Activated T-helper 1 cell treated with anti-CD3 and anti-CD28 coated beads, Interleukin-2, amount 50 U/mL, for 16 hours (primary cell): Measurements from ENCODE around the gene ZKSCAN5.
"Not testable (repeated sequence)": the region's sequence is repeated elsewhere in the genome, so short reads cannot be mapped to it uniquely, and the experiment has no call there.

Experiments used
- DNase-seq, 2 donors: peaks; one replicate each; pipeline ENCODE4 v3.0.0-alpha.2; 2020; ENCODE audit warnings: low read depth in 1 of 2, low spot score in 1 of 2

ZKSCAN5 gene

DNA sequence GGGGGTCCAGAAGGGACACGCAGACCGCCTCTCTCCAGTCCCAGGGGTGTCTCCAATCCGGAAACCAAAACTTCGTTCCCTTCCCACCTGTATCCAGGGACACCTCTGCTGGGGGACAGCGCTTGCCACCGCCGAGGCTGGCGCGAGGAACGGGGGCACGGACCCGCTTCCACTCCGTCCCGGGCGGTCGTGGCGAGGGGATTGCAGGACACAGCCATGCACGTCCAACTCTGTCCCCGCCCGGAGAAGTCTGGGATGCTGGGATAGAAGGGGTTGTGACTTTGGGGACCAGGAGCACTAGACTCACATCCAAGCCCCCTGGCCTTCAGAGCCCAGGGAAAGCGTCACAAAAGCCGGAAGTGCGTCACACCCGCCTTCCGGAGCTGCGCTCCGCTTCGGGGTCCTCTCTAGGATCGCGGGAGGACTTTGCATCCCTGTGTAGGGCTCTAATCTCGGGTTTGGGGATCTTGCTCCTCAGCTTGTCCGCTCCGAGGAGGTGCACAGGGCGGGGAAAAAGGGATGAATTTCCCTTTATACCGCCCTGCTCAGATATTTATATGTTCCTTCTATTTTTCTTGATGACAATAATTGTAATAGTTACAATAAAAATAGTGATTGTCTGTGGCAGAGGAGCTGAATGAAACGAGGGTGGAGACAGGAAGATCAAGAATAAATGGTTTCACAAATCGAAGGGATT, 47.5 kb downstream of the ZKSCAN5 start, which contains the start of gene FAM200A:
Gene FAM200A, minus strand, starts transcription at position 348 of the 697 bp plus-strand sequence. CDS start 3,707 bp downstream, outside the sequence.
- peak; percentile 65 to 72 for DNase-seq

DNA sequence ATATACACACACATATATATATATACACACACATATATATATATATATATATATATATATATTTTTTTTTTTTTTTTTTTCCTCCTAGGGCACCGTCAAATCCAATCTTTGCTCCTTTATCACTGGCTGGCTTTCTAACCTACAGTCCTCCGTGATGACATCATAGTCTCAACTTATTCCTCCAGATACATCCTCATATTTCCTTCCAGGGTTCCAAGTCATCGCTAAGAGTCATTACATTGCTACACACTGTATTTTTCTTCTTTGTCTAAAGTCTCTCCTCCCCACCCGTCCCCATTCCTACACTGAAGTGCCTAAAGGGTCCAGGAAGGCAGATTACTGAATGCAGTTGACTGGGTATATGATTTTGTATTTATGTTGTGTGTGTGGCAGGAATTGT, 48.6 kb downstream of the ZKSCAN5 start:
- DNase-seq = no peak

DNA sequence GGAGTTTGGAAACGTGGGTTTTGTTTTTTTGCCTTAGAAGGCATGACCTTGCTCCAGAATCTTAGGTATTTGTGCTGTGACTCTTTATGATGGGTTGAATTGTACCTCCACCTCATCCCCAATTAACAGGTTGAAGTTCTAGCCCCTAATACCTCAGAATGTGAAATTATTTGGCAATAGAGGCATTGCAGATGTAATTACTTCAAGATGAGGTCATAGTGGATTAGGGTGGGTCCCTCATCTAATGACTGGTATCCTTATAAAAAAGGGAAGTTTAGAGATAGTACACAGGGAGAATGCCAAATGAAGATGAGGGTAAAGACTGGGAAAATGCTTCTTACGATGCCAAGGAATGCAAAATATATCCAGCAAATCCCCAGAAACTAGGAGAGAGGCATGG, 50.5 kb downstream of the ZKSCAN5 start:
- DNase-seq = no peak

DNA sequence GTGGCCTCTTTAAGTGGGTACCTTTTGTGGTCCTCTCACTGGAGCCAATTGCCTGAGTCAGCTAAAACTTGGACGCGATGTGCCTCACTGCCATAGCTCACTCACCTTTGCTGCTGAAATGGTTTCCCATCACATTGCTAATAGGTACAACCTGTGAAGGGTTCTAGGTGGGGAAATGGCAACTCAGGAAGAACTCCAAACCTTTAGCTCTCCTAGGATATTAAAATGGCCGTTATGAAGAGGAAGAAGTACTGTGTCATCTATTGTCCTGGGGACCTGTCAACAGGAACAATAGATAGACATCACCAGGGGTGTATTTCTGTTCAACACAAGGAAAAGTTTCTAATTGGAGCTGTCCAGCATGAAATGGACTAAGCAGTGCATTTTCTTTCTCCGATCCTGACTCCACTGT, 52.7 kb downstream of the ZKSCAN5 start:
- DNase-seq = no peak

DNA sequence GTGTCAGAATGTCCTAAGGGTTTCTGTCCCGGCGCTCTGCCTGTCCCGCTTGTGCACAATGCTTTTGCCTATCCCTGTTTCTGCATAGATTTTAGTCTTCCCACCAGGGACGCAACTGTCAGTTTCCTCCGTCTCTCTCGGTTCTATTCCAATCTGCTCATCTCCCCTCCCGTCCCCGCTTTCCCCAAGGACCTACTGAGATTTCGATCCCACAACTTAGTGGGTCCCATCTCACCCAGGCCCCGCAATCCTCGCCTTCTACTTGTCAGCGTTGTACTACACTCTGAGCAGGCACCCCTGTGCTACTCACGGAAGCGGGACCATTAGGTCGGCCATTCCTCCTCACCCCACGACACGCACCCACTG, 53.5 kb downstream of the ZKSCAN5 start:
- DNase-seq = no peak

DNA sequence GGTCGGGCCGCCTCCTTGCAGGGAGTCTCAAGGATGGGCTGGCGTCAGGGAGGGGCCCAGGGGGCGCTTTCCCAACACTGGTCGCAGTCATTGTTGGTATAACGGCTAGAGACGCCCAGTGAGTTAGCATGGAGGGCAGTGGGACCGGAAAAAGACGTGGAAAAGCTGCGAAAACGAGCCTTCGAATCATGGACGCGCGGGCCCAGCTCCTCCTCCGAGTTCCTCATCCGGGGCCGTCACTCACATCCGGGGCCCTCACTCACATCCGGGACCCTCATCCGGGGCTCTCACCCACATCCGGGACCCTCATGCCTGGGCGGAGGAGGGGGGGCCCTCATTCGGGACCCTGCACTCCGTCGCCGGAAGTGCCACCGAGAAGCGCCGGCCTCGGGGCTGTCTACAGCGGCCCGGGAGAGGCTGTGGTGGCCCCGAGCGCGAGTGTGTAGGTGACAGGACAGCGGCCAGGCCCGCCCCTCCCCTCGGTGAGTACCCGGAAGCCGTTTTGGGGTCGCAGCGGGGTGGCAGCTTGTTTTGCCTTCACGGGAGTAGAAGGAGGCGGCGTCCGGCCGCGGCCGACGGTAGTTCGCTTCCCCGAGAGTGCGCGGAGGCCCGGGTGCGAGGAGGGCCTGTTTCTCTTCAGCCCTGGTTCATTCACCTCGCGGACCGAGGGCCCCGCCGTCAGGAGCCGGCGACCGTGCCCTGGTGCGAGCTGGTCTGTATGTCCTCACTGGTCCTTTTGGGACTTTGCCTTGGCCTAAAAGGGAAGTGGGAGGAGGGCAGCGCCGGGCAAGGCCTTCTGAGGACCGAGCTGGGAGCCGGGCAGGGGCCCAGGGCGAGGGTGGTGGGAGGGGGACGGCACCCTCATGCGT, 54.1 kb downstream of the ZKSCAN5 start, which contains the start of gene ZNF655:
Gene ZNF655, plus strand, starts transcription at position 337 of the 869 bp plus-strand sequence. CDS start 1,918 bp downstream, outside the sequence.
- peak; percentile 81 to 83 for DNase-seq

DNA sequence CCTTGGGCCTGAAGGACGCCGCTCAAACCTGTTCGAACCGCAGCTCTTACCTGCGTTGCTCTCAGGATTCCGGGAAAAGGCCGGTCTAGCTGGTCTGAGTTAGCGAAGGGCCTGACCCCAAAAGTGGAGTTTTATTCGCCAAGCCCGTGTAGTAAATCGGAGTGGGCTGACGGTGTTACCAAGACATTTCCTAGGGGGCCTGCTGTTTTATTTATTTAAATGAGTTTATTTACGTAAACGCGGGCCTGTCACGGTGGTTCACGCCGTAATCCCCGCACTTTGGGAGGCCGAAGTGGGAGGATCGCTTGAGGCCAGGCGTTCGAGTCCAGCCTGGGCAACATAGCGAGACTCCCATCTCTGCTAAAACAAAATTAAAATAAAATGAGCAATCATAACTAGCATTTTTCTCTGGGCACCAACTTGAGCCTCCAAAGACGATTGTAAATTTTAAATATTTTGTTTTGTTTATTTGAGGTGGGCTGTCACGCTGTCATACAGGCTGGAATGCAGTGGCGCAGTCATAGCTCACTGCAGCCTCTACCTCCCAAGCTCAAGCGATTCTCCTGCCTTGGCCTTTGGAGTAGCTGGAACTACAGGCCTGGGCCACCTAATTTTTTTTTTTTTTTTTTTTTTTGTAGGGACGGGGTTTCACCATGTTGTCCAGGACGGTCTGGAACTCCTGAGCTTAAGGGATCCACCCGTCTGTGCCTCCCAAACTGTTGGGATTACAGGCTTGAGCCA, 54.9 kb downstream of the ZKSCAN5 start:
- DNase-seq = no peak

DNA sequence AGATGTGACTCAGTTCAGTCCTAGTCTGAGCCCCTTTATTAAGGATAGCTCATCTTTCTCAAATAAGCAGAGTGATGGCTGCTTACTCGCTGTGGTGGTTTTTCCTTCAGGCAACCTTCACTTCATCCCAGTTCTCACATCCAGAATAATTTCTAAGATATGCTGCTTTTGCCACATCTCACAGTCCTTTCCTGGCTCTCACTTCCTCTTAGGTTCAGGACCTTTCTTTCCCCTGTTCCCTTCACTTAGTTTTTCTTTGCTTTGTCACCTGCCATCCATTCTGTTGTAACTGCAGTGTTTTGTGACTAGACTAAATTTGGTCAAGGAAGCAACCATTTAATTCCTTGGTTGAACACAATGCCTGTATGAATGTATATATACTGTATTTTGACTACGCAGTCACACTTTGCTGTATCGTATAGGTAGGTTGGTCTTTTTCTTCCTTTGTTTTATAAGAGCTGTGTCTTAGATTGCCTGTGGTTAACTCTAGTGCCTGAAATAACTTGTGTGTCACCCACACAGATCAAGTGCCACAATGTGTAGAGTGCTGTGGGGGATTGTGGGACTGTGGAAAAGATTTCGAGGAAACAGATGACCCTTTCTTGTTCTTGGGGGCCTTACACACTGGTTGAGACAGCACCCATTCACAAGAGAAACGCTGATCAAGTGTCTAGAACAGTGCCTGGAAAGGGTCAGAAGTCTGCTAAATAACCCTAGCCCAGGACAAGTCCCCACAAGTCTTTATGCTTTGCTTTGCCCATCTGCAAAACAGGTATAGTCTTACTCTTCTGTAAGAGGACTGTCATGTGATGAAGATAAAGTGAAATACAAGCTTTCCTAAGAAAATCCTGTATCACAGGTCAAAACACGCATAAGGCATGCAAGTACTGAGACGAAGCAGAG, 56.6 kb downstream of the ZKSCAN5 start:
- no peak for DNase-seq

DNA sequence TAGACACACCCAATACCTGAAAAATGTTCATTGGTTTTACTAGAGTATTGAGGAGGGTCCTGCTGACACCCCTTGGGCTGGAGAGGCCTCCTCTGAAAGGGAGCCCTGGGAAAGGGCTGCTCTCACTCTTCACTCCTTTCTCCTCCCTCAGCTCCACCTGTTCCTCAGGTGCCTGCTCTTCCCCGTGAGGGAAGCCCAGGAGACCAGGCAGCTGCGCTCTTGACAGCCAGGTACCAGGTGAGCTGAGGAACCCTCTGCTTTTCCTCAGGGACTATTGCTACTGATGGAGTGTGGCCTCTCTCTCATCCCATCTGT, 57.2 kb downstream of the ZKSCAN5 start:
- no peak for DNase-seq

DNA sequence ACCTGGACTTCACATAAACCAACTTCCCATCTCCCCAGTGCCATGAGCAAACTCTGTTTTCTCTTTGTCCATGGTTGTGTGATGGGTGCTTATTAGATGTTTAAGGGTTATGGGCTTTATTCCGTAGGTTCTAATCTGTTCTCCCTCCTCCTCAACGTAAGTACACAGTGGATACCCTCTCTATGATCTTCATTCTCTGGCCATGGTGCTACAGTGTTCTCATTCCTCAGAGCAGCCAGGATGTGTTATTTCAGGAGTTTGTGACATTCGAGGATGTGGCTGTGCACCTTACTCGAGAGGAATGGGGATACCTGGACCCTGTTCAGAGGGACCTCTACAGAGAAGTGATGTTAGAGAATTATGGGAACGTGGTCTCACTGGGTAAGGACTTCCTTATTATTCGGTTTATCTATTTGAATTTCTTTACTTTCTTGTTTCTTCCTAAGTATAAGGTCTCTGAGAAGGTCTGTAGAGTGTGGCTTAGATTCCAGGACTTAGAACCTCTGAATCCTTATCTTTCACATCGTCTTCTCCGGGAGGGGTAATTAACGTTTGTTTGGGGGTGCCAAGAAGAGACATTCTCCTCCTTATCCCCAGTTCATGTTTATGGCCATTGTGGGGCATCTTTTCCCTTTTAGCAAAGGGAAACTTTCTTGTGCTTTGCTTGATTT, 57.8 kb downstream of the ZKSCAN5 start:
- DNase-seq = no peak

DNA sequence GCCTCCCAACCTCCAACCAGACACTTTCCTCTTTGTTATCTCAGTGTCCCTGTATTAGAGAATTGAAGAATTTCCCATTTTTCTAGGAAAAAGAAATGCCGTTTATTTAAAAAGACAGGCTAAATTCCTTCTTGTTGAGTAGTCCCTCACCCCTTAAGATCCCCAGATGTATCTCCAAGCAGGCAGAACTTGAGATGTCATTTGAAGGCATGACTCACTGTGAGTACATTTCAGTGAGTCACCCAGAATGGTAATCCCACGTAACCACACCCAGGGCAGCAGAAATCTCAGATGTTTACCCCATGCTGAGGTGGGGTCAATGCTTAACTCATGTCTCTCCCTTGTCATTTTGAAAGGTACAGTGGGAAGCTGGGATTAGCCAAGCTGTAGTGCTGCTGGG, 58.4 kb downstream of the ZKSCAN5 start:
- peak in 1 of 2 donors; percentile 19 for DNase-seq

DNA sequence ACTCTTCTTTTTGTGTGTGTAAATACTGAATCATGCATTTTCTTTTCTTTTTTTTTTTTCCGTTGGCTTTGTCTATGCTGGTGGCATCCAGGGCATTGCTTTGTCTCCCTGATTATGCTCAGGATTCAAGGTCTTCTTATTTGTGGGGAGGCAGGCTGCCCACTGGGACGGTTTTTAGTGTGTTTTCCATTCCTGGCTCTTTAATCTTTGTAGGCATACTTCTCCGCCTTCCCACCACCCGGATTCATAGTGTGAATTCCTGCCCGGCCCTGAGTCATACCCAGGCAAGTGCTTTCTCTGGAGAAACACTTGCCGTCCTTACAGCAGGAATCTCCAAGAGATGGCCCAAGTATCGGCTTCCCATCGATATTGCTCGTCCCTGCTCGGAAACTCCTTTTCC, 59.2 kb downstream of the ZKSCAN5 start:
- DNase-seq = no peak

DNA sequence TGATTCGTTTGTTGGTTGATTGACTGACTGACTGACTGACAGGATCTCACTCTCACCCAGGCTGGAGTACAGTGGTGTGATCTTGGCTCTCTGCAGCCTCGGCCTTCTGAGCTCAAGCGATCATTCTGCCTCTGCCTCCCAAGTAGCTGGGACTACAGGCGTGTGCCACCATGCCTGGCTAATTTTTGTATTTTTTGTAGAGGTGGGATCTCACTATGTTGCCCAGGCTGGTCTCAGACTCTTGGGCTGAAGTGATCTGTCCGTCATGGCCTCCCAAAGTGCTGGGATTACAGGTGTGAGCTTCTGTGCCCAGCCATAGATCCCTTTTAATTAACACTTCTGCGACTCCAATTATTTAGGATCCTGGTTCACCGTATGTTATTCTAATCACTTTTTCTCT, 64.3 kb downstream of the ZKSCAN5 start:
- not testable (repeated sequence) for DNase-seq

DNA sequence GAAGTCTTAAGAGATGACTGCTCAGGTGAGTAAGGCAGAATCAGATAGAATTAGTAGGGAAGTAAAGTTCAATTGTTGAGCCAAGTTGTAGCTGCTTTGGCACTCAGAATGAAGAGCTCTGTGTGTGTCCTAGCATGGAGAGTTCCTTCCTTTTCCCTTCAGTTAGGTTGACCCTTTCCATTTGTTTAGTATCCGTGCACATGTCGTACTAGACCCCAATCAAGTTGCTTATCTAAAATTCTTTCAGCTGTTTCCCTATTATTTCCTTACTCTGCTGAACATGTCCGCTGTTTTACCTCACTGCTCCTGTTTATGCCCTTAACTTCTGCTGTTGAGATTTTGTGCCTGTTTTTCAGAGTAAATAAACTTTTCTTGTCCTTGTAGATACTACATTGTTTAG, 67.3 kb downstream of the ZKSCAN5 start:
- no peak for DNase-seq

DNA sequence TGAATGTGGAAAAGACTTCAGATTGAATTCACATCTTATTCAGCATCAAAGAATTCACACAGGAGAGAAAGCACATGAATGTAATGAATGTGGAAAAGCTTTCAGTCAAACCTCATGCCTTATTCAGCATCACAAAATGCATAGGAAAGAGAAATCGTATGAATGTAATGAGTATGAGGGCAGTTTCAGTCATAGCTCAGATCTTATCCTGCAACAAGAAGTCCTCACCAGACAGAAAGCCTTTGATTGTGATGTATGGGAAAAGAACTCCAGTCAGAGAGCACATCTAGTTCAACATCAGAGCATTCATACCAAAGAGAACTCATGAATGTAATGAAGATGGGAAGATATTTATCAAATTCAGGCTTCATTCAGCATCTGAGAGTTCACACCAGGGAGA, 68.8 kb downstream of the ZKSCAN5 start:
- DNase-seq = no peak

DNA sequence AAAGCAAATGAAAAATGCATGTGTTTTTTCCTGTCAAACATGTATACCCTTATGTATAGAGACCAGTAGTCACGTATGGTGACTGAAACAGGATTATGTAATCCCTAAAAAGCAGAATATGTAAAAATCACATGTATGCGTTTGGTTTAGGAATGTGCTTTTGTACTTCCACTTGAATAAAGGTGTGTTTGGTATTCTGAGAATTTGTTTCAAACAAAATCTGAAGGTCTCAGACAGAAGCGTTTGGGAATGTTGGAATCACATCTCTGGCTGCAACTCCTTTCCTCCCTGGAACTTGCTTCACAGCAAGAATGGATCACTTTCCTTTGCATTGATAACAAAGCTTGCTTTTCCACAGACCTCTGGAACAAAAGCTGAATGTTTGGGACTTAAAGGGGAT, 71.8 kb downstream of the ZKSCAN5 start:
- no peak for DNase-seq

DNA sequence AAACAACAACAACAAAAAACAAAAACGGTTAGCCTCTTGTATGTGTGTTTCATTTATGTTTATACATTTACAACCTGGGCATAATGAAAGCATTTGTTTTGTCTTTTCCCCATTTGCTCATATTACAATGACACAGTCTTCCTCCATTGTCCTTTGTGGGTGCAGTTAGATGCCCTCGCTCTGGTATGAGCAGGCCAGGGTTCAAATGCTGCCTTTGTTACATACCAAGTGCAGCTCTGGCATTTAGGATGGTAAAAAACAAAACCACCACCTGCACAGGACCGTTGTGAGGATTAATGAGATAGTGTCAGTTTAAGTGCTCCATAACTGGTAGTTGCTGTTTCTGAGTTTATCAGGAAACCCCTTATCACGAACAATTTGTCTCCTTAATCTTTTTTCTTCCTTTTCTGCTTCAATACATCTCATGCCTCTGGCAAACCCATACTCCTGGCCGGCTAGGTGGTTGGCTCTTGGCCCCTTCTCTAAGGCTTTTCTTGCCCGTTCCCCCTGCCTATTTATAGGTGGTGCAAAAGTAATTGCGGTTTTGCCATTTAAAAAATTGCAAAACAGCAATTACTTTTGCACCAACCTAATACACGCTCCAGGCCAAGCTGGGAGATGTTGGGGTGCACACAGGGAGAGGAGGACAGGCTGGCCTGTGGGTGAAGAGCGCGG, 75.0 kb downstream of the ZKSCAN5 start:
- no peak for DNase-seq

DNA sequence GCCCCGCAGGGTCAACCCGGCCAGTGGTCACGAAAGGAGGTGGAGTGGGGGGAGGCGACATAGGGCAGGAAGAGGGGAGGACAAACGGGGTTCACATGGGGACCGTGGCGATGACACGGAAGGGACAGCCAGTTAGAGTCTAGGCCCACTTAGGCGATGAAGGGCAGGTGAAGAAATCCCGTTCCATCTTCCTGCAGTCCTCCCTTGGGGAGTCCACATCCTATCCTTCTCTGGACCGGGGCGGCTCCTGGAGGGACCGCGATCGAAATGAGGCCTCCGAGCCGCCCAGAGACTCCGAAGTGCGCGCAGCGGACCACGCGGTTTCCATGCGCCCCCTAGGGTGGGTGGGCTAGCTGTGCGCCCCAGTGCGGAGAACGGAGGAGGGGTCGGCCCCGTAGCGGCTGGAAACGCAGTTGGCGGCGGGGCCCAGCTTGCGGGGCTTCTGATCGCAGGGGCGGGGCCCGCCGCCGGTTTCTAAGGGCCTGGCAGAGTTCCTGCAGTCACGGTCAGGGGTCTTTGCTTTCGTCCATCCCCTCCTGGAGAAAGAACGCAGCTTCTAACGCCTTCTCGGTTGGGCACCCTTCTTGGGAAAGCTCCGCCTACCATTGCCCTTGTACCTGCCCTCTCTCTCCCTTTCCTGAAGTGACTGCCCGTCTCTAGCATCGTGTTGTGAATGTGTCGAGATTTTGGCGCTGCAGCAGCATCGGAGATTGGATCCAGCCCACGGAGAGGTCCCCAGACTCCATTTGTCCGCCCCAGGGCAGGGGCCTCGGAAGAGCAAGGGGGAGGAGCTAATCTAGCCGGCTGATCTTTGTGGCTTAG, 75.7 kb downstream of the ZKSCAN5 start:
- peak in 1 of 2 donors; percentile 43 for DNase-seq
